Activated T-helper 9 cell treated with anti-CD3 and anti-CD28 coated beads, Interleukin-2, amount 50 U/mL, for 16 hours (primary cell): ENCODE data around the gene OR10H3.
"Not testable (repeated sequence)": the region's sequence is repeated elsewhere in the genome, so short reads cannot be mapped to it uniquely, and the experiment has no call there.

Experiments used
- DNase-seq: peaks from one replicate; pipeline ENCODE4 v3.0.0-alpha.2; 2020; ENCODE audit warnings: low read depth

OR10H3 gene, protein sequence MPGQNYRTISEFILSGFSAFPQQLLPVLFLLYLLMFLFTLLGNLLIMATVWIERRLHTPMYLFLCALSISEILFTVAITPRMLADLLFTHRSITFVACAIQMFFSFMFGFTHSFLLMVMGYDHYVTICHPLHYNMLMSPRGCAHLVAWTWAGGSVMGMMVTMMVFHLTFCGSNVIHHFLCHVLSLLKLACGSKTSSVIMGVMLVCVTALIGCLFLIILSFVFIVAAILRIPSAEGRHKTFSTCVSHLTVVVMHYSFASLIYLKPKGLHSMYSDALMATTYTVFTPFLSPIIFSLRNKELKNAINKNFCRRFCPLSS

DNA sequence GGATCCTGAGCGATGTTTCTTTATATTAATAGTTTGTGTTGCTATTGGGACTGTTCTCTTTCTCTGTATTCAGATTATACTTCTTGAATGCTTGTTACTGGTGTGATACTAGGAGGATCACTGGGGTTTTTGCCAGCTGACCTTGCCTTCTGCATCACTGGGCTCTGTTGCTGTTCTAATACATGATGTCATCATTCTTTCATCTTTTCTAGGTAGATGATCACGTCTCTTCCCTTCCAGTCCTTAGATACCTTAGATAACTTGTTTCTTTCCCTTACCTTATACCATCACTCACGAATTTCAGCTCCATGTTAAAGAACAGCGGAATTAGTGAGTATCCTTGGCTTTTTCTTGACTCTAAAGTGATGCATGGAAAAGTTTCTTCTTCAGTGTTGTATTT, at the start of gene OR10H3:
OR10H3 (plus strand) TSS at position 264 of the 400 bp plus-strand sequence. CDS start 3,408 bp downstream, outside the sequence.
- DNase-seq = no peak

DNA sequence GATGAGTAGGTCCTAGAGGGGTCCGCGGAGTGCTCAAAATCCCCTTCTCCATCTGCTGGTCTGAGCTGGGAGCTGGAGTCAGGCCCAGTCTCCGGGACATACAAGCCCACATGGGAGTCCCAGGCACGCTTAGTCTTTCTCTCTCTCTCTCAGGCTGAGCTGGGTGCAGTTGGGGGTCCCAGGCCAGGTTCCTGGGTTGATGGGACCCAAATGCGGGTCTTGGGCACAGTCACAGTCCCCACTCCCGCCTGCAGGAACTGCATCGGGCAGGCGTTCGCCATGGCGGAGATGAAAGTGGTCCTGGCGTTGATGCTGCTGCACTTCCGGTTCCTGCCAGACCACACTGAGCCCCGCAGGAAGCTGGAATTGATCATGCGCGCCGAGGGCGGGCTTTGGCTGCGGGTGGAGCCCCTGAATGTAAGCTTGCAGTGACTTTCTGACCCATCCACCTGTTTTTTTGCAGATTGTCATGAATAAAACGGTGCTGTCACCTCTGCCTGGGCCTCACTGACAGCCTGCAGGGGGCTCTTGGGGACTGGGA, 41.1 kb upstream of the OR10H3 start:
- DNase-seq = no peak

DNA sequence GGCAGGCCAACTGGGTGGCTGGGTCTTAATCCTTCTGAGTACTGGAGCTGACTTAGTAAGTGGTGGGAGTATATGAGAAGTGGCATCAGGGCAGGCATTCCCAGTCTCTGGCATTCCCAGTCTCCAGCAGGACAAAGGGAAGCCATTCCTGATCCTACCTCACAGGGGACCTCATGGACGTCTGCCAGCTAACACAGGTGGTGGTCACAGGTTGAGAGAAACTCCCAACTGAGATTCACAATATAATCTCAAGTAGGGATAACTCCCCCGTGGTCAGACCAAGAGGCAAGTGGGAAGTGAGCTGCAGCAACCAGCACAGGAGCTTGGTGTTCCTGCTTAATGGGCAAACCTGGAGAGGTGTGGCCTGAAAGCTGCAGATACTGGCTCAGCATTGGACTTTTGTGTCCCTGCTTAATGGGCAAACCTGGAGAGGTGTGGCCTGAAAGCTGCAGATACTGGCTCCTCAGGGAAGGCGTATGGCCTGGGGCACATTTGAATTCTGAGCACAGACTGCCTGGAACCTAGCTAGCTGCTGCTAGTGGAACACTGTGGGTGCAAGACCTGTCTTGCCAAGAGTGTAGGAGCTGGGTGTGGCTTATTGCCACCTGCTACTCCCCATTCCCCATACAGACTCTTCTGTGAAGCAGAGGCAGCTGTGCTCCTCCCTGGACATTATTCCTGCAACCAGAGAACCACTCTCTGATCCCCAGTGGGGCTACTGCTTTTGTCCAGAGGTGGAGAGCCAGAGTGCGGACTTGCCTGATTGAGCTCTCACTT, 35.8 kb upstream of the OR10H3 start:
- no peak for DNase-seq

DNA sequence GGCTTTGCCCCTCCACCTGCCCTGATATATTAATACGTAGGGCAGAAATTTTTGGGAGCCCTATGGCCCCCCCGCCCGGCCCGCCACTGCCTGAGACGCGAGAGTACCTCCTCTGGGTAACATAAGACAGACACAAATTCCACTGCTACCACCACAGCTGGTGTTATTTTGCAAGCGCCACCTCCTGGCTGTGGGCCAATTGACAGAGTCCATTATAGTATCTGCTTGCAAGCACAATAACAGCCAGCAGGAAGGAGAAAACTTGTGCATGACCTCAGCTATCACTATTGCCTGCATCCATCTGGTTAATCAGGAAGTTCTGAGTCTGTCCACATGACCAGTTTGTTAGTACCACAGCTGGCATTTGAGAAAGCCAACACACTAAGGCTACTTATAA, 35.3 kb upstream of the OR10H3 start:
- DNase-seq = no peak

DNA sequence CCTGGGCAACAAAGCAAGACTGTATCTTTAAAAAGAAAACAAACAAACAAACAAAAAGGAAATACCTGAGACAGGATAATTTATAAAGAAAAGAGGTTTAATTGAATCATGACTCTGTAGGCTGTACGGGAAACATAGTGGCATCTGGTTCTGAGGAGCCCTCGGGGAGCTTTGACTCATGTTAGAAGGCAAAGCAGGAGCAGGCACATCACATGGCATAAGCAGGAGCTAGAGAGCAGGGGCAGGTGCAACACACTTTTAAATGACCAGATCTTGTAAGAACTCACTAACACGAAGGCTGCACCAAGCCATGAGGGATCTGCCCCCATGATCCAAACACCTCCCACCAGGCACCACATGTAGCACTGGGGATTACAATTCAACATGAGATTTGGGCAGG, 23.1 kb upstream of the OR10H3 start:
- DNase-seq = no peak

DNA sequence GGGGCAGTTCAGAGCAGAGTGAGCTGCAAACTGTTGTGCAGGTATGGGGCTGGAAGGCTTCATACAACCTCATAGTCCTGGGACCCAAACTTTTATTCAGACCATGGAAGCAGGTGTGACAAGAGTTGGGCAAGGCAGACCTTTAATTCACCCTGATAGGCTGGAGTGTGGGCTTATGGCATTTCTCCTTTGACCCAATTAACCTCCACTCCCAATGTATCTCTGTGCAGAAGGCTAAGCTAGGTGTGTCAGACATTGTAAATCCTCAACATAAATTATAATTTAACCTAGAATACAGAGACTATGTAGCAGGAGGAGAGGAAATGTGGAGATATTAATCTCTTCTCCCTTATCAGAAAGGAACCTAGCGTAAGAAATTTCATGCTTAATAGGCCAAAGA, 22.1 kb upstream of the OR10H3 start:
- no peak for DNase-seq

DNA sequence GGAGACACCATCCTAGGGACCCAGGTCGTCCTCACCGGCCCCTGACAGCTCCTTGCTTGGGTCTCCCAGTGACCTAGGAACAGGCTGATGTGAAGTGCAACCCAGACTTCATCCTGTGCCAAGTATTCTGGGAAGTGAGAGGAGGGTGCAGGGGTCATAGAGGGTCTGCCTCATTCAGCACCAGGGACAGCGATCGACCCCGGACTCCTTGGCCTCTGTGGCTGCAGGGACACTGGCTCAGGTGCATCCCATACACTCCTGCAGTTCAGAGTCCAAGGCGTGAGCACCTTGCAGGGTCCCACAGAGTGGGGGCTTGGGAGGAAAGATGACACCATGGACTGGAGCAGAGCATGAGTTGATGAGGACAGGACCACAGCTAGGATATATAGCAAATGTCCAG, 20.0 kb upstream of the OR10H3 start:
- no peak for DNase-seq

DNA sequence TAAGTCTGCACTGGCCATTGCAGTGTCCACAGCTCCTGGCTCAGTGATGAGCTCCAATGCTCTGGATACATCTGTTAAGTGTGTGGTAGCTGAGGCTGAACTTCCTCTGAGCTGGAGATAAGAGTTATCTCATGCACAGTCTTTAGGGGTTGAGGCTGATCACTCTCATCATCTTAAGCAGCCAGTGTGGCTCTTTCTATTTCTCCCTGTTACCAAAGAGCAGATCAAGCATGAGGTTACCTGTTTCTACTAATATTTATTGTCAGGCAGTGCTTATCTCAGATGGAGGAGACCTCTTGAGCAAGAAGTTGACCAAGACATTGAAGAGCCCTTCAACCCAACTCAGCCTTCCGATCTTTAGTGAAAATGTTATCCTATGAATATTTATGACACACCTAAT, 16.5 kb upstream of the OR10H3 start:
- DNase-seq = no peak

DNA sequence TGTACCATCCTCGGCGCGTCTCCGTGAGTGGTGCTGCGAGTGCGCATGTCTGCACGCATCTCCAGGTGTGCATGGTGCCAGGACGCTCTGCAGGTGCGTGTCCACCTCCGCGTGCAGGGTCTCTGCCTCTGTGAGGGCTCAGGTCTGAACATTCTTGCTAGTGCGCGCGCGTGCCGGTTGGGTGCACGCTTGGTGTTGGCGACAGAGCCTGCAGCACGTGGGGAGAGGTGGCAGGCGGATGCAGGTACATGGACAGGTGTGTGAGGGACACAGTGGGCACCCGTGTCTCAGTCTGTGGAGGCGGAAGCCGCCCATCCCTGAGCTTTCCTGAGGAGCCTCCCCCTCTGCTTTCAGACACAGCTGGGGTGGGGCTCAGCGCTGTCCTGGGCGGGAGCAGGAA, 14.8 kb upstream of the OR10H3 start:
- no peak for DNase-seq

DNA sequence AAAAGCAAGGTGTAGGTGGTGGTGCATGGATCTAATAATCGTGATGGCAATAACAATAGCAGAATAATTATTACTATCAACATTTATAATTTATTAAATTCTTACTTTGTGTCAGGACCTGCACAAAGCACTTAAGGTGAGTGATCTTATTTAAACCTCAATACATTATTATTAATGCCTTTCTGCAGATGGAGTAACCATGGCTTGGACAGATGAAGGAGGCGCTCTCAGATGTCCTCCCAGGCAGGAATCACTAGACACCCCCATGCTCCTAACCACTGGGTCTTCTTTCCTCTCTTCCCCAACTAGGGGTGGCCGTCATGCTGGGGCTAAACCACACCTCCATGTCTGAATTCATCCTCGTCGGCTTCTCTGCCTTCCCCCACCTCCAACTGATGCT, 10.1 kb upstream of the OR10H3 start, which contains the start of gene OR10H2:
OR10H2 (plus strand) TSS at position 301 of the 400 bp plus-strand sequence; CDS start at position 321, 20 bp downstream.
- no peak for DNase-seq

DNA sequence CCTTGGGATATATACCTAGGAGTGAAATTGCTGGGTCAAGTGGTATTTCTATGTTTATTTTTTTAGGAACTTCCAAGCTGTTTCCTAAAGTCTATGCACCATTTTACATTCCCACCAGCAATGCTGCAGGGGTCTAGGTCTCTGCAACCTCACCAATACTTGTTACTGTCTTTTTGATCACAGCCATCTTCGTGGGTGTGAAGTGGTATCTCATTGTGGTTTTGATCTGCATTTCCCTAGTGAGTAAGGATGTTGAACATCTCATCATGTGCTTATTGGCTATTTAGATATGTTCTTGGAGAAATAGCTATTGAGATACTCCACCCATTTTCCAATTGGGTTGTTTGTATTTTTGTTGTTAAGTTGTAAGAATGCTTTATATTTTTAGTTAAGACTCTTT, 7.2 kb upstream of the OR10H3 start:
- DNase-seq = no peak

DNA sequence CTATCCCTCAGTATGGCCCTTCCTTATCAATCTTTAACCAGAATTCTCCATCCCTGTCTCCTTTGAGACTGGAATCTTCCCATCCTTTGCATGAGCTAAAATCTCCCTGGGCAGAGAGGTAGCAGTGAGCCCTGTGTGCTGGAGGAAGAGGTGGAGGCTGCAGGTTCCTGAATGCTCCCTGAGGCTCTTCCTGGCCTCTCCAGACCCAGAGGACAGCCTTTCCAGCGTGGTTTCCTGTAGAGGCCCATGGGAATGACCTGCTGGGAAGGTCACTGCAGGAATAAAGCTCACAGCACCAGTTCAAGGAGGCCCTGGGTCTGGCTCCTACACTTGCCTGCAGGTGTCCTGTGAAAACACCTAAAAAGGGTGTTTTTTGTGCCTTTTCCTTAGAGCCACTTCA, 5.4 kb upstream of the OR10H3 start:
- no peak for DNase-seq

DNA sequence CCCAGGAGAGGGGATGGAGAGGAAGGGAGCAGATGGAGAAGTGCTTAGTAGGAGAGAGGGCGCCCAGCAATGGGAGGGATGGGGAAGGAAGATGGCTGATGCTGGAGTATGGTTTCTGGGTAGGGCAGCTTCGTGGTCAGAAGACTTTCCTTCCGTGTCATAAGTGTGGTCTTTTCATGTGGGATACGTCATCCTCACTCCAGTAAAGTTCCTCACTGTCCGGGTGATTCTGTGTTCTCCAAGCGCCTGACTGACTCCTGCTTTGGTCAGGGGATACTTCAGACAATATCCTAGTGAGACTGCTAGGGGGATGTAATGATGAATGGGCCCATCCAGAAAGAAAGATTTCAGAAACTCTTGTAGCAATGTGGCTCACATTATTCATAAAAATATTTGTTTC, 3.9 kb upstream of the OR10H3 start:
- DNase-seq = no peak

DNA sequence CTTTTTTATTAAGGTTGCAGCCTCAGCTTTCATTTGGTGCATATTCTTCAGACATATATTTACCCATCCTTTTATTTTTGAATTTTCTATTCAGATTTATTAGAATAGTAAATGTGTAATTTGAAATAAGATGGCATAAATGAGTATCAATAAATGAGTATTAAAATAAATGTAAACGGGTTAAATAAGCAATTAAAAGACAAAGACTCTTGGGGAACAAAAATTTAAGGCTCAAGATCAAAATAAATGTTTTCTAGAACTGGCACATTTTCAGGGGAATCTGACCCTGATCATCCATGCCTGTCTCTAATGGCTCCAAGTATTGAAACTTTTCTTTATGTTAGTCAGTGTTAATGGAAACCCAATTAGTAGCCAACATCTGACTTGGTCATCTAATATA, 3.0 kb downstream of the OR10H3 start:
- no peak for DNase-seq

DNA sequence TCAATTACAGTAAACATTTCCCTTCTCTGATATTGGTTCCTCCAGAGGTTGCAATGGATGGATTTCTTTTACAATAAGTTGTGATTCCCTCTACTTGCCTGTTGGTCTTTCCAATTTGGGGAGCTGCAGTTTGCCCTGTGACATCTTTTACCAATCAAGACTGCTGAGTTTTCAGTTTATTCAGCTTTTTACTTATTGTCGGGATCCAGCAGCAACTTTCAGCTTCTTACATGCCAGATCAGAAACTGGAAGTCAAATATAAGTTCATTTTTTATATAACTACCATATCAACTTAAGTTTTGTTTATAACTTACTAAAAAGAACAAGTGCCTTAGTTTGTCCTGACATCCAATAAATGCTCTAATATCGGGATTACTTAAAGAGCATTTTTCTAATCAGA, 10.5 kb downstream of the OR10H3 start:
- no peak for DNase-seq

DNA sequence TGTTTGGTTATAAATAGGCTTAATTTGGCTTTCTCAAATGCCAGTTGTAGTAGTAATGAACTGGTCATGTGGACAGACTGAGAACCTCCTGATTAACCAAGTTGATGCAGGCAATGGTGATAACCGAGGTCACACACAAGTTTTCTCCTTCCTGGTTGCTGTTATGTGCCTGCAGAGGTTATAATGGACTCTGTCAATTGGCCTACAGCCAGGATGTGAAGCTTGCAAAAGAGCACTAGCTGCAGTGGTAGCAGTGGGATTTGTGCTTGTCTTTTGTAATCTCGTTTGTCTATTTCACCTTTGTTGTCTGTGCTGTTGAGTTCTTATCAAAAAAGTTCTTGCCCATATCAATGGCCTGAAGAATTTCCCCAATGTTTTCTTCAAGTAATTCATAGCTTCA, 20.6 kb downstream of the OR10H3 start:
- DNase-seq = no peak

DNA sequence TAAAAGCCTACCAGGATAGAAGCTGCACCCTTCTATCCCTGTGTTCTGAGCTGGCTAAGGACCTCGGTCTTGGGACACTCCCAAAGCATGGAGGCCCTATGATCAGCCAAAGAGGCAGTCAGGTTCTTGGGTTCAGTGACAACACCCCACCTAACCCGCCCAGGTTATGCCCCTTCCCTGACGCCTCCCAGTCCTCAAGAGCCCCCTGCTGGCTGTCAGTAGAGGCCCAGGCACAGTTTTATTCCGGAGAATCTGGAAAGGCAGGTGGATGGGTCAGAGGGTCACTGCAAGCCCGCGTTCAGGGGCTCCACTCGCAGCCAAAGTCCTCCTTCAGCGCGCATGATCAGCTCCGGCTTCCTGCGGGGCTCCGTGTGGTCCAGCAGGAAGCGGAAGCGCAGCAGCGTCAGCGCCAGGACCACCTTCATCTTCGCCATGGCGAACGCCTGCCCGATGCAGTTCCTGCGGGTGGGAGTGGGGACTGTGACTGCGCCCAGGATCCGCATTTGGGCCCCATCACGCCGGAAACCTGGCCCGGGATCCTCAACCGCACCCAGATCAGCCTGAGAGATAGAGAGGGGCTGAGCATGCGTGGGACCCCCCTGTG, 22.3 kb downstream of the OR10H3 start:
- DNase-seq = no peak

DNA sequence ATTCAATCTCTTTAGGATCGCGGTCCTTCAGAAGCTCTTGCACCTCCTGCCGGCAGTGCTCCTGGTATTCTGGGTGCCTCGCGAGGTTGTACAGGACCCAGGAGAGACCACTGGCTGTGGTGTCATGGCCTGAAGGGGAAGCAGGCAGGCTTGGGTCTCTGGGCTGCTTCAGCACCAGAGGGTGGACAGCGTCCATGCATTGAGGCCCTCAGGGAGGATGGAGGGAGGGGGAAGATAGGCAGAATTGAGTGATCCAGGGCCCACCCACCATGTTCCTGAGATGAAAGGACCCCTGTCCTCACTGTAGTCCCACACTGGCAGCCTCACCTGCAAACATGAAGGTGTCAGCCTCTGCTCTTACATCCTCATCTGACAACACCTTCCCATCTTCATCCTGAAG, 31.8 kb downstream of the OR10H3 start:
- no peak for DNase-seq

DNA sequence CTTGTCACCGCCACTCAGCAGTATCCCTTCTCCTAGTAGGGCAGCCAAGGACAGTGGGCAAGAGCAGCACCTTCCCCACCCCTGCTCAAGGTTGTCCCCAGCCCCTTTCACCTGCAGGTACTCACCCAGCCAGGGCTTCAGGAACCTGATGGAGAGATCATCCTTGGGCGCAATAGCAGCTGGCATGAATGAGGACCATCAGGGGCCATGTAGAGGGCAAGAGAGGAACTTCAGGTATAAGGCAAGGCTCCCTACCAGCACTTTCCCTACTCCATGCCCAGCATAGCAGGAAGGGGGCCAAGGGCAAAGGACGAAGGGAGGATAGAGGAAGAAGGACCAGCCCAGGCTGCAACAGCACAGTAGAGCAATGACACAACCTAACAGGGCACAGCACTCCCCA, 36.4 kb downstream of the OR10H3 start:
- not testable (repeated sequence) for DNase-seq

DNA sequence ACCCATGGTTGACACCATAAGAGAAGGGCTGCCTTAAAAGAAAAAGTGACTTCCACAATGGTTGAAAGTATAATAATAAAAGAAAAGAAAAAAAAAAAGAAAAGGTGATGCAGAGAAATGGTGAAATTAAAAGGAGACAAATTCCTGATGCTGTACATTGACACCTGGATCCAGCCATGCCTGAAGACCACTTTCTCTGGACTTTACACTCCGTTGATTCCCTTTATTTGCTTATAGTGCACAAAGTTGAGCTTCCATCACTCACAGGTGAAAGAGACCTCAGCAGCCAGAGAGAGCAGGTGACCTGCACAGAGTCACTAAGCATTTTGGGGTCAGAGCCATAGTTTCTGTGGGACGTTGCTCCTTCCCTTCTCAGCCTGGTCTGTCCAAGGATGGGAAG, 37.5 kb downstream of the OR10H3 start:
- no peak for DNase-seq

DNA sequence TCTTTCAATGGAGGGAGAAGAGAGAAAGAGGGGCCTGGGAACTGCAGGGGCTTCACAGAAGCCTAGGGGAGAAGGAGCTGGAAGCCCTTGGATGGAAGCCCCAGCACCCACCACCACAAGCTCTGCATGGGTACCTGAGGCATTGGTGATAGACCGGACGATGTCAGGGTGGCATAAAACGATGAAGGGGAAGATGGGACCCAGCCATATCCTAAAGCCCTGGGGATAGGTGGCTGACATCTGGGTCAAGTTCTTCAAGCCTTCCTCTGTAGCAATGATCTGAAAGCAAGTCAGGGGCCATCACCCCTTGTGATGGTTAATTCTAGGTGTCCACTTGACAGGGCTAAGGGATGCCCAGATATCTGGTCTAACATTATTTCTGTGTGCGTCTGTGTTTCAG, 38.5 kb downstream of the OR10H3 start:
- no peak for DNase-seq

DNA sequence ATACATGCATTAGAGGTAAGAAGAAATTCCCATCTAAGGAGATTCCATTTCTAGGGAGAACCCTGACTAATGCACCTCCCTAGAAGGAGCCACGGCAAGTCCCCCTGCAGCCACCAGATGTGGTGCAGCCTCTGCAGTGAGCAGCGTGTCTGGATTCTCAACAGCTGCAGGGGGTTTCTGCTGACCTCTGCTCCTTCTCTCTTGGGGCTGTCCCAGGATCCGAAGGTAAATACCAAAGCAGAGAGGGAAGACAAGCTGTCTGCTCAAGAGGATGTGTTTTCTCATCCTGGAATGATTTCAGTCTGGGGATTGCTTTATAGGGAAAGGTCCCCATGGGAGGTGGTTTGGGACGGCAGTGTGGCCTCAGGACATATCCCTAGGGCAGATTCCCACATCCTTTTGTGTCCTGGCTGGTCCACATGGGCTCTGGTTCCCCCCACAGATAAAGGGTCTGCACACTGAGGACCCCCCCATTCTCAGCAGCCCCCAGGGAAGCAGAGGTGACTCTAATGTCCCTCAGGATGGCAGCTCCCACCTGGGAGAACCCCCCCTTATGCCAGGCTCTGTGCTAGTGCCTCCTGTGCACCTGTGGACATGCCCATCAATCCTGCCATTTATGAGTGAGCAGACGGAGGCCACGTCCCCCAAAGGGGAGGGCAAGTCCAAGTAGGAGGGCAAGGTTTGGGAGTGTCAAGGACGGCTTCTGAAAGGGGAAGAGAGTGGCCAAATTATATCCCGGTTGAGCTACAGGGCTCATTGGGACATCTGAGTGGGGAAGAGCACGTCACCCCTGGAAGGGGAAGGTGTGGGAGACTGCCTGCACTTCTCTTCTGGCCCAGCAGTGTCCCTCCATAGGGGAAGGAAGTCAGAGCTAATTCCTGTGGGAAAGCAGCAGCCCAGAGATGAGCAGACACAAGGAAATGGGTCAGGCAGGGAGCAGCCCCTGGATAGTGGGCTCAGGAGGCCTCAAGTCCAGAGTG, 39.5 kb downstream of the OR10H3 start:
- DNase-seq = no peak
